K562 (cell line): Measurements from ENCODE around the gene NLK. TPM values are rescaled to one million over a fixed set of nuclear protein-coding genes. Genes with fewer than 3 reads are reported as not detected.
A peak's percentile ranks its signal among the peaks of the same experiment; 100 is the strongest.

Source experiments
- ATAC-seq: fragments of 200-7000 bp; cut with Tn5 transposase; 3 replicates; pipeline ENCODE4 v1.9.1; 2020; ENCODE audit warnings: moderate library complexity
- BruUV-seq: library from RNA; stranded (reverse); fragments of 400-500 nt; replicated peaks from 2 replicates; lab custom pipeline; 2021; lab: Mats Ljungman, UMichigan
- CTCF ChIA-PET: fragments of 300-600 bp; formaldehyde crosslinking; extraction: SDS; loops from one replicate; lab custom pipeline; 2021; ENCODE audit warnings: low intra/inter-chr PET ratio; lab: Yijun Ruan, JAX
- POLR2A ChIA-PET: fragments of 300-600, 350-650 bp; sonication (Branson Sonifier 250); formaldehyde crosslinking; extraction: SDS; loops from one replicate; lab custom pipeline; 2021; ENCODE audit warnings: antibody characterized with exemption, inconsistent platforms; lab: Yijun Ruan, JAX
- DNase-seq, 4 experiments: peaks; one replicate each; pipeline versions ENCODE4 v3.0.0 to v3.0.0-alpha.2; 2011 to 2018; ENCODE audit warnings: low spot score in 3 of 4, mixed read lengths in 3 of 4; ENCODE audit errors: extremely low read depth in 1 of 4
- FAIRE-seq: peaks from 2 replicates; lab custom pipeline; 2011; peaks lifted over from hg19 to GRCh38; lab: Jason Lieb, UNC
- H2AFZ ChIP-seq: 2 replicates; pipeline ENCODE4 v1.6.0; 2011; ENCODE audit warnings: low read depth, low read length, control low read depth, inconsistent platforms
- H3K27ac ChIP-seq: fragments of 200-600 bp; 3 replicates; pipeline ENCODE4 v1.8.0; 2011; ENCODE audit warnings: low read depth, mild to moderate bottlenecking, control low read depth, inconsistent platforms, low read length, moderate library complexity, mixed read lengths; ENCODE audit errors: extremely low read depth
- H3K27me3 ChIP-seq, 2 experiments: fragments of 300-600 bp in 1 of 2; 2 replicates in 1 of 2; 3 replicates in 1 of 2; pipeline versions ENCODE4 v1.6.0 to v1.8.0; 2011; ENCODE audit warnings: inconsistent platforms in 2 of 2, low read length in 2 of 2, mild to moderate bottlenecking in 1 of 2, mixed read lengths in 1 of 2, moderate library complexity in 1 of 2; ENCODE audit not compliant: control insufficient read depth in 2 of 2, insufficient read depth in 2 of 2
- H3K36me3 ChIP-seq: fragments of 300-600 bp; 3 replicates; pipeline ENCODE4 v1.8.0; 2011; ENCODE audit warnings: mild to moderate bottlenecking, low read length, inconsistent platforms; ENCODE audit not compliant: control insufficient read depth, insufficient read depth
- H3K4me1 ChIP-seq, 2 experiments: fragments of 200-600 bp in 1 of 2; replicated peaks in 1 of 2; 2 replicates in 1 of 2; 3 replicates in 1 of 2; pipeline versions ENCODE4 v1.5.1 to v1.8.0; 2011; ENCODE audit warnings: inconsistent platforms in 2 of 2, low read length in 2 of 2, mild to moderate bottlenecking in 1 of 2, mixed read lengths in 1 of 2, moderate library complexity in 1 of 2; ENCODE audit not compliant: control insufficient read depth in 2 of 2, insufficient read depth in 2 of 2
- H3K4me2 ChIP-seq: 2 replicates; pipeline ENCODE4 v1.6.1; 2011; ENCODE audit warnings: low read length, control low read depth, inconsistent platforms, mixed read lengths; ENCODE audit not compliant: insufficient read depth
- H3K4me3 ChIP-seq: fragments of 200-600 bp; sonication (generic), shearing (Covaris generic); 2 replicates; pipeline ENCODE4 v1.5.1; 2016; ENCODE audit warnings: control low read depth, inconsistent platforms
- H3K79me2 ChIP-seq: fragments of 200-600 bp; 3 replicates; pipeline ENCODE4 v1.8.0; 2011; ENCODE audit warnings: low read length, inconsistent platforms; ENCODE audit not compliant: control insufficient read depth, insufficient read depth
- H3K9ac ChIP-seq, 2 experiments: 2 replicates each; pipeline versions ENCODE4 v1.6.0 to v1.6.1; 2011; ENCODE audit warnings: low read depth in 2 of 2, low read length in 2 of 2, control low read depth in 1 of 2, inconsistent platforms in 1 of 2, mild to moderate bottlenecking in 1 of 2, mixed read lengths in 1 of 2; ENCODE audit not compliant: insufficient read depth in 1 of 2
- H3K9me1 ChIP-seq: one replicate; pipeline ENCODE4 v1.6.0; 2011; ENCODE audit warnings: inconsistent platforms, mild to moderate bottlenecking, low read length, moderate library complexity; ENCODE audit not compliant: control insufficient read depth, insufficient read depth
- H3K9me3 ChIP-seq: replicated peaks from 2 replicates; pipeline ENCODE4 v1.5.1; 2011; ENCODE audit warnings: low read depth, low read length, inconsistent platforms; ENCODE audit not compliant: control insufficient read depth, insufficient read depth
- H4K20me1 ChIP-seq: replicated peaks from 2 replicates; pipeline ENCODE4 v1.6.1; 2011; ENCODE audit warnings: low read length, inconsistent platforms, mixed read lengths; ENCODE audit not compliant: control insufficient read depth, insufficient read depth
- ATF3 ChIP-seq, 2 experiments: fragments of 450-650 bp in 1 of 2; sonication (generic) in 1 of 2; formaldehyde crosslinking in 1 of 2; IDR thresholded peaks in 1 of 2; conservative IDR thresholded peaks in 1 of 2; 2 replicates each; pipeline versions ENCODE4 v1.6.1 to v1.8.1; 2016 to 2023; ENCODE audit warnings: mild to moderate bottlenecking in 2 of 2, moderate library complexity in 2 of 2, inconsistent platforms in 1 of 2, missing genetic modification reagents in 1 of 2
- ATF7 ChIP-seq: fragments of 450-650 bp; IDR thresholded peaks from 2 replicates; pipeline ENCODE4 v1.7.1; 2014; ENCODE audit warnings: mild to moderate bottlenecking, moderate library complexity
- C11orf30 ChIP-seq: fragments of 450-650 bp; IDR thresholded peaks from 2 replicates; pipeline ENCODE4 v1.6.1; 2016; ENCODE audit warnings: low read depth, mild to moderate bottlenecking
- CREBBP ChIP-seq: IDR thresholded peaks from one replicate; pipeline ENCODE4 v1.6.1; 2012; ENCODE audit warnings: low read depth, mild to moderate bottlenecking, control low read depth, inconsistent platforms, low read length
- CTBP1 ChIP-seq: fragments of 450-650 bp; IDR thresholded peaks from 2 replicates; pipeline ENCODE4 v1.6.1; 2016; ENCODE audit warnings: borderline replicate concordance
- HOMEZ ChIP-seq: fragments of 250-450 bp; sonication (Bioruptor Pico); IDR thresholded peaks from 2 replicates; pipeline ENCODE4 v1.4.0; 2020; ENCODE audit warnings: mild to moderate bottlenecking, moderate library complexity
- JUND ChIP-seq, 2 experiments: IDR thresholded peaks; 2 replicates in 1 of 2; 3 replicates in 1 of 2; pipeline ENCODE4 v1.6.1; 2011; ENCODE audit warnings: borderline replicate concordance in 2 of 2, low read depth in 2 of 2, low read length in 2 of 2, improper control_type of control experiment in 1 of 2, missing biosample characterization in 1 of 2, missing genetic modification characterization in 1 of 2, missing genetic modification reagents in 1 of 2
- L3MBTL2 ChIP-seq: fragments of 450-650 bp; IDR thresholded peaks from 2 replicates; pipeline ENCODE4 v1.6.1; 2016; ENCODE audit warnings: mild to moderate bottlenecking, moderate library complexity
- MAFK ChIP-seq: IDR thresholded peaks from 2 replicates; pipeline ENCODE4 v1.6.1; 2011; ENCODE audit warnings: low read length, improper control_type of control experiment
- MEIS2 ChIP-seq: fragments of 450-650 bp; IDR thresholded peaks from 2 replicates; pipeline ENCODE4 v1.6.1; 2014; ENCODE audit warnings: mild to moderate bottlenecking; ENCODE audit not compliant: partially characterized antibody
- ZNF316 ChIP-seq: fragments of 450-650 bp; IDR thresholded peaks from 2 replicates; pipeline ENCODE4 v1.6.1; 2016
- WGBS: fragments of 100-300 bp; shearing (Covaris generic); methylation state at CpG from one replicate; pipeline ENCODE4 v1.1.6; 2016; ENCODE audit warnings: low coverage, mixed read lengths; ENCODE audit not compliant: insufficient coverage; ENCODE audit errors: missing lambda C conversion rate; 5-methylcytosine and 5-hydroxymethylcytosine counted together
- in situ Hi-C: fragments of 300-500 bp; cut with MboI; formaldehyde crosslinking; loops from 4 replicates; pipeline ENCODE4 v1.15.0; 2018; ENCODE audit warnings: inconsistent platforms, mixed read lengths
- intact Hi-C: fragments of 100-400 bp; cut with micrococcal nuclease; formaldehyde crosslinking; loops from 2 replicates; pipeline ENCODE4 v1.14.2; 2022
- polyA plus RNA-seq, 8 experiments: library from polyadenylated mRNA; depleted of rRNA in 4 of 8; stranded (reverse) in 5 of 8; unstranded in 3 of 8; fragments of >200 nt; fragmentation: Nextera tagmentation in 2 of 8; fragmentation: Illumina TruSeq in 1 of 8; extraction: Ambion mirVana in 2 of 8; extraction: Trizol in 1 of 8; gene quantifications; 2 replicates each; pipeline versions ENCODE4 v1.2.1 to v1.2.3, GENCODE V29; 2011 to 2014; ENCODE audit warnings: inconsistent platforms in 1 of 8, missing spikeins in 1 of 8
- total RNA-seq, 7 experiments: library from RNA; depleted of rRNA in 6 of 7; stranded (reverse); fragments of >200 nt in 6 of 7; fragmentation: Illumina TruSeq in 2 of 7; extraction: Trizol in 2 of 7; gene quantifications; 2 replicates each; pipeline versions ENCODE4 v1.2.1 to v1.2.3, GENCODE V29; 2011 to 2021; ENCODE audit warnings: low replicate concordance in 1 of 7

The NLK gene
- total and polyA plus RNA-seq, 9 of the 15 experiments (the other 6 are each of a cell fraction or from before 2014, with no cell fraction given), result 10.9 to 59.6 (median 26.7) TPM

- Histone ChIP-seq H3K4me2 (peak overlapping the region; percentile 75), H3K36me3 (no peaks in the 10 kb centered on the region), H3K27me3 (peaks cover 0 to 3% of the 10 kb centered on the region in 2 experiments; a peak in 2 of 5 replicates), H4K20me1 (peaks cover 11% of the 10 kb centered on the region), H3K9me3 (no peaks in the 10 kb centered on the region), H3K4me3 (no peak overlapping the region), H3K27ac (no peak overlapping the region), H2AFZ (peak overlapping the region; percentile 38; the same call in 1 of the 2 replicates), H3K79me2 (no peaks in the 10 kb centered on the region), H3K4me1 (peaks cover 14 to 43% of the 10 kb centered on the region in 2 experiments; a peak in 4 of 5 replicates), H3K9me1 (peaks cover 8% of the 10 kb centered on the region), H3K9ac (no peak overlapping the region)
- ChIA-PET POLR2A (interaction anchor here (0.6 to 1.1 kb wide), 3 partner anchors 9 to 768 kb away, joined by 3 read pairs; no protein-coding TSS in a partner anchor), CTCF (no interaction called here)
- peak; percentile 68 for ATAC-seq
- peak in 2 of 4 experiments; percentile 23 to 37 for DNase-seq
- peak; percentile 42 for FAIRE-seq
- no TSS peak for BruUV-seq
- TF ChIP-seq C11orf30, result peak; percentile 16; the same call in 1 of the 2 replicates
- no peak for TF ChIP-seq HOMEZ
- peak; percentile 12; the same call in 1 of the 2 replicates for TF ChIP-seq CTBP1
- TF ChIP-seq MAFK, result 0 out of 2 replicates have a peak, but pooled peaks have one; percentile 12
- TF ChIP-seq ATF3 (IDR thresholded peaks at IDR 0.05), result peak; percentile 61
- TF ChIP-seq ATF3 (CRISPR knock-in tag; conservative IDR thresholded peaks at IDR 0.05), result no peak
- no peak for TF ChIP-seq CREBBP
- TF ChIP-seq ZNF316, result 0 out of 2 replicates have a peak, but pooled peaks have one; percentile 21
- peak; percentile 2 for TF ChIP-seq MEIS2
- peak; percentile 59; the same call in 1 of the 2 replicates for TF ChIP-seq ATF7
- peak; percentile 34; the same call in 1 of the 2 replicates for TF ChIP-seq JUND (IDR thresholded peaks at IDR 0.05; ENCODE audit: borderline replicate concordance, low read depth, low read length)
- no peak; the same call in 2 of the 3 replicates for TF ChIP-seq JUND (tag; IDR thresholded peaks at IDR 0.05; ENCODE audit: borderline replicate concordance, low read depth, low read length)
- TF ChIP-seq L3MBTL2, result 0 out of 2 replicates have a peak, but pooled peaks have one; percentile 5
- in situ Hi-C loops (loop anchor here (10.0 kb wide), 1 partner anchor 425 kb away; the partner anchor contains the start of gene NOS2), intact Hi-C loops (no loop called here)
- WGBS, result 5% methylated on average over 7 of the region's 7 CpGs
These were observed 187.5 kb downstream of the NLK start for GRCh38 chr17:28230011-28230410.
